ENCODE results near the gene PABPN1L.
"Not testable (repeated sequence)": the region's sequence is repeated elsewhere in the genome, so short reads cannot be mapped to it uniquely, and the experiment has no call there.

Gene PABPN1L

DNA sequence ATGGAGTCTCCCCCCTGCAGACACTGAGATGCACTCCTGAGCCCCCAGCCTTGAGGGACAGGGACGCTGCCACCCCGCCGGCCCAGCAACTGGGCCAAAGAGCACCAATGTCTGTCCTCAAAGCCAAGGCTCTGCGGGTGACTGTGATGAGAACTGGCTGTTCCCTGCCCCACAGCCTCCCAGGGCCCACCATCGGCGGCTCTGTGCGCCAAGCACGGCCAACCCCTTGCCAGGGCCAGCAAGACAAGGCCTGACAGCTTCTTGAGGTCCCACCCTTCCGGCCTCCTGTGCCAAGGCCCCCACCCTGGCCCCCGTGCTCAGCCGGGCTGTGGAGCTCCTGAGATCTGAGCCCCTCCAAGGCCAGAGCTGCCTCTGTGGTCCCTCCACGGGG lies 34.2 kb upstream of the PABPN1L start:
- no peak for DNase-seq

DNA sequence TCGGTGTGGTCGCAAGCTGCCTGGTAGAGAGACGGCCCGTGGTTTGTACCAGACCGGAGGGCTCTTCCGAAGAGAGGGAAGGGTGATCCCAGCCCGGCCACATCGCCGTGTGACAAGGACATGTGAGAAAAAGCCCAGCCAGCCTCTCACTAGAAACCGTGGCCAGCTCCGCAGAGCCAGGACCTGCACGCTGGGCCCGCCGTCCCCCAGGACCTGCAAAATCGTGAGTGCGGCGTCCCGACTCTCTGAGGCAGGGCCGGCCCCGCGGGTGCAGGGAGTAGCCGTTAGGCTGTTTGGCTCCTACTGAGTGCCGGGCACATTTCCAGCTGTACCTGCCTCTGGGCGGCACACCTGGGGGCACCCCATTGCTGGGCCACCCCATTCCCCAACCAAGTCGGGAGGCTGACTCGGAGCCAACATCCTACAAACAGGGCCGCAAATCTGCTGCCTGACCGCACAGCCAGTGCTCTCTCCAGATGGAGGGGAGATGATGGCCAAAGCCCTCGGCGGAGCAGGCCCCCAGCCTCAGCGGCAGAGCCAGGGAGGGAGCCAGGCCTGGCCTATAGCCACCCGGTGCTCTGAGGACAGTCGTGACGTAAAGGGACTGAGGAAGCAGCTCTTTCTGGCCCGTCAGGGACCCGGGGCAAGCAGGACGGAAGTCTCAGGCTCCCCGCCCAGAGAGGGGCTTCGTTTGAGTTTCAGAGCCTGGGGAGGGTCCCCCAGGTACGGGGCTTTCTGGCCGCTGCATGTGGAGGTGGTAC lies 33.6 kb upstream of the PABPN1L start:
- no peak for DNase-seq

DNA sequence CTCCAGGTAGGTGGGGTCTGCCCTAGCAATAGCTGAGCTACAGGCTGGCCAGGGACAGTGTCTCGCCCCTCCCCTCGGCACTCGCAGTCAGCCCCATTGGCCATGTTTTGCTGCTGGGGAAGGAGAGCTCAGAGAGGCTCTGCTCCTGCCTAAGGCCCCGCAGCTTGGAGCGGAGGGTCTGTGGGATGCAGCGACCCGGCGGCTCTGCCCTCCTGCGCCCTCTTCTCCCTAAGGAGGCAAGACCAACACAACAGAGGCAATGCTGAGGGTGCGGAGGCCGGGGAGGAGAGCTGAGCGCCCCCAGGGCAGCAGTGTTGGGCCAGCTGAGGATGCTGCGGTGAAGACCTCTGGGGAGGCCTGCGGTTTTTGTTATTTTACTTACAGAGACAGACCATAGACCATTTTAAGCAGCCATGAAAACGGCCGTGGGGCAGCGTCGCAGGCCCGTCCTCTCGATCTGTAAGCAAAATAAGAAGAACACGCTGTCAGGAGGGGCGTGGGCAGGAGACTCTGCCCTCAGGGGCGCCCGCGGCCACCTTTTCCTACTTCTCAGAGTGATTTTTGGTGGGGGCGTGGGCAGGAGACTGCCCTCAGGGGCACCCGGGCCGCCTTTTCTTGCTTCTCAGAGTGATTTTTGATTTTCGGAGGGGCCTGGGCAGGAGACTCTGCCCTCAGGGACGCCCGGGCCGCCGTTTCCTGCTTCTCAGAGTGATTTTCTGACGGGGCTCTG lies 31.4 kb upstream of the PABPN1L start:
- DNase-seq: no peak

DNA sequence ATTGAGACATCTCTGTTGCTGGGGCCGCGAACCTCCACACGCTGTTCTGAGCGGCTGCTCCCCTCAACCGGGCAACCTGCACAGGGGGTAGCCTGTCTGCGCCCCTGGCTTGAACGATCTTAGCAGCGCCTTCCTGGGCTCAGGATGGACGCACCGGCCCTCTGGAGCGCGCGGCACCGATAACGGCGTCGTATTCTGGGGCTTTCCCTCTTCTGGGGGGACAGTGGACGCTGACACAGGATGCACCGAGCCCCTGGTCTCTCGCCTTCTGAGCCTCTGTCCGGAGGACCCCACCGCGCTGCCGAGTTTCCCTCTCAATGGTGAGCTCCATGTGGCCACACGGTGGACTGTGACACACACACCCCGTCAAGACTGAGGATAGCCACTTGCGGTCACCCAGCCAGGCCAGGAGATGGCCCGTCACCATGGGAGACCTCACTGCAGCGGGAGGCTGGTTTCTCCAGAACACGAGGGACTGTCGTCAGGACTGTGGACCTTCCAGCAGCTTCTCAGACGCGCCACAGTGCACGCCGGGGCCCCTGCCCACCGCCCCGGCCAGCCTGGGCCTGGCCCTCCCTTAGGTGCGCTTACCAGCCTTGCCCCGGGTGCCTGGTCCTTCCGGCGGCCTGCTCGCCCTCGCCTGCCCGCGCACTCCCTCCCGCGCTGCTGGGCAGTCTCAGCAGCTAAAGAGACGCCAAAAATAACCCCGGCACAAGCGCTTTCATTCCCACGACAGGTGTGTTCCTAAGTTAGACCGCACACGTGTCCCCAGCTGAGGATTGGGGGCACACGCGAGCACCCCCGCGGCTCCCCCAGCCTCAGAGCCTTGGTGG lies 30.0 kb upstream of the PABPN1L start:
- no peak for DNase-seq

DNA sequence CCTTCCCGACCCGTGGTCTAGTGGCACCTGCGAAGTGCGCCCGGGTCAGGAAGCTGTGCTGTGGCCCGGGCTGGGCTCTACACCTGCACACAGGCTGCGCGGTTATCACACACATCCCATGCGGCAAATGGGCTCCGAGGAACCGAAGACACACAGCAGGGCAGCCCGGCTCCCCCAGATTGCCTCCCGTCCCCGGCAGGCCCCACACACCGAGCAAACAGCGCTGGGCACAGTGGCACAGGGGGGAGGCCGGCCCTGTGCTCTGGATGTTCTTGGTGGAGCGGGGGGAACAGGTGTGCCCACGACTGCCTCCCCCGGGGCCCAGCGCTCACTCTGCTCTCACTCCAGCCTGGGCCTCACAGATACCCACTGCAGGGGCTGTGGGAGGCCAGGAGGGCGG lies 28.9 kb upstream of the PABPN1L start:
- DNase-seq: no peak

DNA sequence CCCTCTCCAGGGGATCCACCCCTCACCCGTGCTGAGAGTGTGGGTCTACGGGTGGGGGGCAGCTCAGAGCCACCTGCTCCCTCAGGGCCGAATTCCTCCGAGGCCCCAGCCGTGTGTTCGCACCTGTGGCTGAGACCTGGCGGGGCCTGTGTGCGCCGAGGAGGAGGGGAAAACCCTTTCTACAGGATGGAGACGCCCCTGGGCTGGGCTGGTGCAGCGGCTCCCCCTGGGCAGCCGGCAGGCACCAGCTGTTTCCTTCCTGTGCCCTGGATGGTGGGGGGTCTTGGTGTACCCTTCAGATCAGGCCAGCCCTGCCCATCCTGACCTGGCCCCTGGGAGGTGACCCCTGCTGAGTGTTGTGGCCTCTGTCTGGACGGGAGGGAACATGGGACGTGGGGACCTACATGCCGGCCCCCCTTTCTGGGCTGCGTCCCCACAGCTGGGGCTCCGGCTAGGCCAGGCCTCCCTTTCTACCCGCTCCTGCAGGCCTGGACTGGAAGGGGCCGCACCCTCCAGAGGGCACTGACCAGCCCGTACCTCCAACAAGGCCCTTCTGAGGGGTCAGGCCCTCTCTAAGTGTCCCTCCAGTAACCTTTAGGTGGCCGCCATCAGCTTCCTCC lies 28.3 kb upstream of the PABPN1L start:
- no peak for DNase-seq

DNA sequence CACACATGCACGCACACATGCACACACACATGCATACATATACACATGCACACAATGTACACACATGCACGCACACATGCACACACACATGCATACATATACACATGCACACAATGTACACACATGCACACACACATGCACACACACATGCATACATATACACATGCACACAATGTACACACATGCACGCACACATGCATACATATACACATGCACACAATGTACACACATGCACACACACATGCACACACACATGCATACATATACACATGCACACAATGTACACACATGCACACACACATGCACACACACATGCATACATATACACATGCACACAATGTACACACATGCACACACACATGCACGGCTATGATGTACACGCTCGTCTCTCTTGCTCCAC lies 27.8 kb upstream of the PABPN1L start:
- DNase-seq: not testable (repeated sequence)

DNA sequence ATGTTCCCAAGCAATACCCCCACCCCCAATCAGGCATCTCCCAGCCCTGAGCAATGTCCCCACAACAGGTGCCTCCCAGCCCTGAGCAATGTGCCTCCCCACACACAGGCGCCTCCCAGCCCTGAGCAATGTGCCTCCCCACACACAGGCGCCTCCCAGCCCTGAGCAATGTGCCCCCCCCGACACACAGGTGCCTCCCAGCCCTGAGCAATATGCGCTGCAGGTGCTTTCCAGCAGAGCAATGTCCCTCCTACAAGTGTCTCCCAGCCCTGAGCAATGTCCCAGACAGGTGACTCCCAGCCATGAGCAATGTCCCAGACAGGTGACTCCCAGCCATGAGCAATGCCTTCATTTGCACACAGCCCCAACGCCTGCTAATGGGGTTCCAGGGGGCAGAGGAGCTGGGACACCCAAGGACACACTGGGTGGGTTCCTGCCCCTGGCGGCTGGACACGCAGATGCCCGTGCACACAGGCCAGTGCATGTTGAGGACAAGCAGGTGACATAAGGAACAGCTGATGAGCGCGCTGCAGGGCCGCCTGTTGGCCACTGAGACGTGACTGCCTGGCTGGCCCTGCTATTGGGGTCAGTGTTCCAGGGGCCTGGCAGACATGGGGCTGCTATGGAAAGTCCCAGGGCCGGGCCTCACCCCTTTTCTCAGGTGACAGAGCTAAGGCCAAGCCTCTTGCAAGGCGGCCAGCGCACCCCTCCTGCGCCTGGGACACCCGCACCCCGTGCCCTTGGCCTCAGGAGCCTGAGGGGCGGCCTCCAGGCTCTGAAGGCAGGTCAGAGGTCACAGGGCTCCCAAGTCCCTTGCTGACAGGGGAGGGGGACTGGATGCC lies 26.9 kb upstream of the PABPN1L start:
- no peak for DNase-seq

DNA sequence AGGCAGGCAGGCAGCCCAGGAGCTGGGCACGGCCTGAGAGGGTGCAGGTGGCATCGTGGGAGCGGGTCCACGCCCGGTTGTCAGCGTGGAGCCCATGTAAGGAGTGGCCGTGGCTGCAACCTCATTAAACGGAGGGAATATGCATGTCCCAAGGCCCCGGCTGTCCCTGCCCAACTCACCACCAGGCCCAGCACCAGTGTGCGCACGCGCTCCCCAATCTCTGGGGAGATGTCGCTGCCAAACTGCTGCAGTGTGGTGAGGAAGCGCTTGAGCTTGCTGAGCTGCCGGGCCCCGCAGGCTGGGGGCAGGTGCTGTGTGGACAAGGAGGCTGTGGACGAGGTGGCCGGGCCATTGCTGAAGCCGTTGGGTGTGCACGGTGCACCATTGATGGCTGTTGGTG lies 25.6 kb upstream of the PABPN1L start:
- DNase-seq: no peak

DNA sequence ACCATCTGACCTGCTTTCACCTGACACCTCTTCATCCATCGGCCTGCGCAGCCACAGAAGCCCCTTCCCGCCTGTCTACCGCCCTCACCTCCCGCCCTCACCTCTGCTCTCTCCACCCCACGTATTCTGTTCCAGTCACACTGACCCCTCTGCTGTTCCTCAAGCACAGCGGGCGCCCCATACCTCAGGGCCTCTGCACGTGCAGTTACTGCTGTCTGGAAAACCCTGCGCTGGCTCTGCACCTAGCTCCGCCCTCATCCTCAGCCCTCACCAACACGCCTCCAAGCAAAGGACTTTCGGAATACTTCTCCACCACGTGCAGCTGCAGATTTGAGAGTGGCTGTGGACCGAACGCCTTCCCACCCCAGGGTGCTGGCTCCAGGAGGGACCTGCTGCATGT lies 24.6 kb upstream of the PABPN1L start:
- DNase-seq: no peak

DNA sequence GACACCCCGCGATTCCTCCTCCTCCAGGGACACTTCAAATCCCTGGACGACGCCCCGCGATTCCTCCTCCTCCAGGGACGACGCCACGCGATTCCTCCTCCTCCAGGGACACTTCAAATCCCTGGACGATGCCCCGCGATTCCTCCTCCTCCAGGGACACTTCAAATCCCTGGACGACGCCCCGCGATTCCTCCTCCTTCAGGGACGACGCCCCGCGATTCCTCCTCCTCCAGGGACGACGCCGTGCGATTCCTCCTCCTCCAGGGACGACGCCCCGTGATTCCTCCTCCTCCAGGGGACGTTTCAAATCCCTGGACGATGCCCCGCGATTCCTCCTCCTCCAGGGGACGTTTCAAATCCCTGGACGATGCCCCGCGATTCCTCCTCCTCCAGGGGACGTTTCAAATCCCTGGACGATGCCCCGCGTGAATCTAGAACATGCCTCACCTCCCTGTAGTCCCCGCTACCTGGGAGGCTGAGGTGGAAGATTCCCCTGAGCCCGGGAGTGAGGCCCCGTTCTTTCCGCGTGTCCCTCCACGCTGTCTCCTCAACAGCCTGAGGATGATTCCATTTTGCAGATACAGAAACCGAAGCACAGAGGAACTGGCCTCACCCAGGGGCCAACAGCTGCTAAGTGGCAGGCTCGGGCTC lies 23.4 kb upstream of the PABPN1L start:
- DNase-seq: not testable (repeated sequence)

DNA sequence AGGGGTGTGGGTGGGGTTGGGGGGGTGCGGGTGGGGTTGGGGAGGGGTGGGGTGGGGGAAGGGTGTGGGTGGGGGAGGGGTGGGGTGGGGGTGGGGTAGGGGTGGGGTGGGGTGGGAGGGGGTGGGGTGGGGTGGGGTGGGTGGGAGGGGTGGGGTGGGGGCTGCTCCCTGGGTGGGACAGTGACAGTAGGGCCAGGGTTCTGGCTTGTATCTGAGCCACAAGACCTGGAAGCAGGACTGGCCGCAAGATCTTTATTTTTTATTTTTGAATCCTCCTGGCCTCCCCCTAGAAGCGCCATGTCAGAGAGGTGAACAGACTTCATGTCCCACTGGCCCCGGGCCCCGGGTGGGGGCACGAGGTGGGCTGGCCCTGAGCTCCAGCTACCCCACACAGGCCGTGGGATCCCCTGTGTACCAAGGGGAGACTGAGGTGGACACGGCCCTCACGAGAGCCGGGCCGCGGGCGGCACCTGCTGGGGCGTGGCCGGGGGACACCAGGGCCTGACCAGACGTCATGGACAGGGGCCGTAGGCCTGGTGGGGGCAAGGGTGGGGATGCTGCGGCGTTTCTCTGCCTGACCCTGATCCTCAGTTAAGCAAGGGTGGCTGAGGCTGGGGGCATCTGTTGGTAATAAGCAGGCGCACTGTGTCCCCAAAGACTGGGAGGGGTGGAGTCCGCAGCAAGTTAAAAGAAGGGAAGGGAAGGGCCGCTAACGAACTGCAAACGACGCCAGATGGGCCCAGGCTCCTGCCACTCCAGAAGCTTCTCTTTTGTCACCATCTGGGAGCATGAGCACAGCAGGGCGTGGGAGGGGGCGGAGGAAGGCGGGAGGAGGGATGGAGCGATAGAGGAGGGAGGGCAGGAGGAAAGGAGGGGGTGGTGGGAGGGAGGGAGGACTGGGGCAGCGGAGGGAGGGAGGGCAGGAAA lies 22.3 kb upstream of the PABPN1L start:
- no peak for DNase-seq

DNA sequence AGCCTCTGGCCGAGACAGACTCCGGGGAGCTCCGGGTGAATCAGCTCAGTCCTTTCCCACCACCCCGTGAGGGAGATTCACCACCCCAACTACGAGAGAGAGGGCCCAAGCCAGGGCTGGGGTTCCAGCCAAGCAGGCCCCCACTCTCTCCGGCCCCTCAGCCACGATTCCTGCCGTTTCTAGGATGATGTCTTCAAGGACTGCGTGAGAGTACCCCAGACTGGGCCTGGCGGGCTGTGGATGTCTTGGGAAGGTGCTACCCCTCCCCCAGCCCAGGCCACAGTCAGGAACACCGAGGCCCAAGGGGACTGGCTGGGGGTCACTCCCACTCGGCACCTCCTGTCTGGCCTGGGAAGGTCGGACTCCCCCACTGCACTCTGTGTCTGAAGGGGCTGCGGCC lies 21.6 kb upstream of the PABPN1L start:
- DNase-seq: no peak

DNA sequence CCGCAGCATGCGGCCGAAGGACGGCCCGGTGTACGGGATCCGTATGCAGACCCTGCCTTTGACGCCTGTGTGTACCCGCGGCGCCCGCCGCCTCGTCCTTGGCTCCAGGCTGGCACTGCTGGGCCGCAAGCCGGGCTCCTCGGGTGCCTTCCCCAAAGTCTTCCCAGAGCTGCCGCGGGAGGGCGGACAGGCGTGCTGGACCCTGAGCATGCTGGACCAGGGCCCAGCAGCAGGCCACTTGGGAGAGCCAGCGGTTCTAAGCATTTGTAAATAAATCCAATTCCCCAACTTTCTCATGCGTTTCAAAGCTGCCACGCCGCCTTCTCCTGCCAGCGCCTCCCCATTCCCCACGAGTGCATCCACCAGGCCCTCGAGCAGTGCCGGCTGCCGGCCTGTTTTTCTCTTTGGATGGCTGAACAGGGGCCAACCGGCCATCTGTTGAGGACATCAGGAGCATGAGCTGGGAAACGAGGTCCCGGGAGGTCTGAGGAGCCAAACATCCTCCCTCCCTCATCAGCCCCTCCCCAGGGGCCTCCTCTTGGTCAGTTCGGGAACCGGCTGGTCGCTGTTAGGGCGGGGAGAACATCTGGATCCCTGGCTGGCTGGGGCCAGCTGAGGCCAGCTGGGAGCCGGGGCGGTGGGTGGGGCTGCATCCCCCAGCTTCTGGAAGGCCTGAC lies 20.5 kb upstream of the PABPN1L start:
- DNase-seq: no peak

DNA sequence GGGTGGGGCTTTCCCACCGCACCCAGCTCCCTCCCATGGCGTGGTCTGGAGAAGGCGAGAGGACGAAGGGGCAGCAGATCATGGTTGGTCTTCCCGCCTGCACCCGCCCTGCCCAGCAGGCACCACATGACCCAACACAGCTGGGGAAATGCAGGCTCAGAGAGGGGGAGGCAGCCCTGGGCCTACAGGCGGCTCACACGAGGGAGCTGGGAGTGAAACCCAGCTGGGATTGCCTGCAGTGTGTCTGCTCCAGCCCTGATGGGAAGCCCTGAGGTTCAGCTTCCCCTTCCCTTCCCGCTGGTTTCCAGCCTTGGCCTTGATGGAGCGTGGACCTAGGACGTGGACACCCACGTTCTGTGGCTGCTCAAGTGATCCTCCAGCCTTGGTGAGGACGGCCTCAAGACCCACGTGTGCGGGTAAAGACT lies 20.0 kb upstream of the PABPN1L start:
- DNase-seq: no peak

DNA sequence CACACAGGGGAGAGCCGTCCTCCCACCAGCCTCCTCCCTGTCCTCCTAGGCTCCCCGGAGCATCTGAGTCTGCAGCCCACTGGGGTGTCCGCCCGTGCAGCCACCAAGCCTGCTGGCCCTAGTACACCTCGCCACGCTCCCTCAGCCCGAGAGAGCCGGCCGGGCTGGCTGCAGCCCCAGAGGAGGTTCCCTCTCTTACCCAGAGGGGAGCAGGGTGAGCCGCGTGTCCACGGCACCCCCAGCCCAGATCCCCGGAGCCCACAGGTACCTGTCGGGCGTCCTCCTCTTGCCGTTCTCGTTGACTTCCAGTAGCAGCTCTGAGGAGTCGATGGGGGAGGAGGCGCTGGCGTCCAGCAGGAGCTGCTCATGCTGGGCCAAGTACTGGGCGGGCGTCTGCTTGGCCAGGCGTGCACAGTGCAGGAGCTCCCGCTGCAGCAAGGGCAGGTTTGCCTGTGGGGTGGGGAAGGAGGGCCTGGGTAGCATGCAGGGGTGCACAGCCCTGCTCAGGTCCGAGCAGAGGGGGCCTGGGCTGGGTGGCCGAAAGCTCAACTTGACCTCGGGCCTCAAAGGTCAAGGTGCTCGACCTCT lies 19.3 kb upstream of the PABPN1L start:
- DNase-seq: no peak

DNA sequence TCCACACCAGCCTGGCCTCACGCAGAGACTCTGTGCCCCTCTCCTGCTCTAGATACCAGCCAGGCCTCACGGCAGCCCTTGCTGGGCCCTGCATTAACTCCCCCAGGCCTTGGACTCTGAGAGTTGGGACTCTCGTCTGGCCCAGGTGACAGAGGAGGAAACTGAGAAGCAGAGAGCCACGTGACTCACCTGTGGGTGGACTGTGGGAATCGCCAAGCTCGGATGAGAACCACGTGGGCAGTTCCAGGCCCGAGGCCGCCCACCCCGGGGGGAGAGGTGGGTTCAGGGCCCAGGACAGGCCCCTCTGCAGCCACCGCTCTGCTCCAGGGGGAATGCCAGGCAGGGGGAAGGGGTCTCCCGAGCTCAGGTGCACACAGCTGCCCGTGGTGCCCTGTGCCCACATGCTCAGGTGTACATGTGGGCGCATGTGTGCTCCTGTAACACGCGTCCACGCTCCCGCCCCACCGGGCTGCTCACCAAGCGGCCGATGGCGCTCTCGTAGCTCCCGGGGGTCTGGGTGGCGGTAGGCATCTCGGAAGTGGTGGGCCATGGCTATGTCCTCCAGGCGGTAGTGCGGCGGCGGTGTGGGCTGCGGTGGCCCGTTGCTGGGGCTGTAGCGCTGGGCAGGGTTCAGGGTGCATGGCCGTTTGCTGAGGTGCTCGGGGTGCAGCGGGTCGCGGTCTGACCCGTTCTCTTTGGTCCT lies 18.3 kb upstream of the PABPN1L start:
- no peak for DNase-seq

DNA sequence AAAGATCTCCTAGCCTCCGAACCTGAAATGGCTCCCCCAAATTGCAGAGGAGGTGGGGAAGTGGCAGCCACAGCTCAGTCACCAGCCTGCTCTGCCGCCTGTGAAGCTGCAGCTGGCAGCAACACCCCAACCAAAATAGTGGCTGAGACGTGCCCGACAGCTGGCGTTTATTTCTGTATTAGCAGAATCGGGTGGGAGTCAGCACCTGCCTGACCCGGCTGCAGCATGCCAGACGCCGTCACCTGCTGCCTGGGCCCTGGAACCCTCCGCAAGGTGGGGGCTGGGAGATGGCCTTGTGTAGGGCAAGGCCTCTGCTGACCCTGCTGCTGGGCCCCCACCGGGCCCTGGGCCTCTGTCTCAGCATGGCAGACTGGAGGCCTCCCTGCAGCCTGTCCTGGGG lies 17.5 kb upstream of the PABPN1L start:
- no peak for DNase-seq

Data from islet precursor cell (in vitro differentiated cells).